Naive B cell (primary cell): ENCODE results near the gene CYP26C1. TPM values are rescaled to one million over a fixed set of nuclear protein-coding genes. Genes with fewer than 3 reads are reported as not detected.
"Not testable (repeated sequence)": the region's sequence is repeated elsewhere in the genome, so short reads cannot be mapped to it uniquely, and the experiment has no call there.

Experiments used
- ATAC-seq, 2 donors: fragments of 150-1000 bp; cut with Tn5 transposase; 2 replicates each; pipeline ENCODE4 v1.10.0; 2021; ENCODE audit warnings: low read depth in 2 of 2, mild to moderate bottlenecking in 2 of 2, moderate library complexity in 2 of 2
- DNase-seq: peaks from one replicate; pipeline ENCODE4 v3.0.0; 2022
- H3K27ac Mint-ChIP-seq, 6 donors: one replicate each; pipeline ENCODE4 v1.8.0; 2020 to 2022; ENCODE audit warnings: mild to moderate bottlenecking in 6 of 6, mixed read lengths in 6 of 6, moderate library complexity in 5 of 6, inconsistent platforms in 2 of 6
- H3K27me3 Mint-ChIP-seq, 3 donors: one replicate each; pipeline ENCODE4 v1.8.0; 2021 to 2022; ENCODE audit warnings: mixed read lengths in 3 of 3, mild to moderate bottlenecking in 1 of 3
- H3K36me3 Mint-ChIP-seq, 2 donors: one replicate each; pipeline ENCODE4 v1.8.0; 2020 to 2022; ENCODE audit warnings: mixed read lengths in 2 of 2, inconsistent platforms in 1 of 2, mild to moderate bottlenecking in 1 of 2
- H3K4me1 Mint-ChIP-seq, 3 donors: one replicate each; pipeline ENCODE4 v1.8.0; 2020 to 2022; ENCODE audit warnings: mixed read lengths in 3 of 3, inconsistent platforms in 1 of 3, mild to moderate bottlenecking in 1 of 3, moderate library complexity in 1 of 3
- H3K4me3 Mint-ChIP-seq, 8 donors: one replicate each; pipeline ENCODE4 v1.8.0; 2020 to 2022; ENCODE audit warnings: mild to moderate bottlenecking in 8 of 8, mixed read lengths in 8 of 8, moderate library complexity in 8 of 8, inconsistent platforms in 2 of 8
- H3K9me3 Mint-ChIP-seq, 7 donors: one replicate each; pipeline ENCODE4 v1.8.0; 2020 to 2022; ENCODE audit warnings: mixed read lengths in 7 of 7, mild to moderate bottlenecking in 5 of 7, inconsistent platforms in 2 of 7, moderate library complexity in 1 of 7
- polyA plus RNA-seq, 6 donors: library from polyadenylated mRNA; unstranded; fragments of 300-500 nt; fragmentation: Illumina TruSeq; gene quantifications; one replicate each; pipeline ENCODE4 v1.2.3, GENCODE V29; 2021; ENCODE audit warnings: low read depth in 6 of 6

Gene CYP26C1
- polyA plus RNA-seq, 6 donors from 2014 or later: 0.10 TPM; not detected in 5

DNA sequence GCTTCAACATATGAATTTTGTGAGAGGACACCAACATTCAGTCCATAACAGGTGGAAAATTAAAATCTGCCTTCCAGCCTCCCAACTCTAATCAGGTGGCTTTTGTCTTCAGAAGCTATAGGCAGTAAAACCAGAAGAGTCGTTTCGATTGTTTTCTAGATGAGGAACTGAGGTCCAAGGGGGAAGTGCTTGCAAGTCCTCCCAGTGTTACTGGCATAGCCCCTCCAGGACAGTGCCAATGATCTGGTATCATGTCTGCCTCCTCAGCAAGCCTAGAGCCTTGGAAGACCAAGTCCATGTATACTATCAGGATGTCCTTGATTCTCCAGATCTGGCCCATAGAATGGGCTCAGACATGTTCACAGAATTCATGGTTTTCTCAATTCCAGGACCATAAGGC is 30.0 kb downstream of the CYP26C1 start:
- Mint-ChIP-seq H3K4me3 (no peak overlapping the region), H3K27me3 (peaks cover 7 to 45% (median 33%) of the 10 kb centered on the region in 3 donors), H3K4me1 (peaks cover 0 to 4% (median 0%) of the 10 kb centered on the region in 3 donors), H3K9me3 (peaks cover 0 to 3% (median 0%) of the 10 kb centered on the region in 7 donors), H3K36me3 (no peaks in the 10 kb centered on the region), H3K27ac (no peak overlapping the region)
- DNase-seq: no peak
- no peak for ATAC-seq

DNA sequence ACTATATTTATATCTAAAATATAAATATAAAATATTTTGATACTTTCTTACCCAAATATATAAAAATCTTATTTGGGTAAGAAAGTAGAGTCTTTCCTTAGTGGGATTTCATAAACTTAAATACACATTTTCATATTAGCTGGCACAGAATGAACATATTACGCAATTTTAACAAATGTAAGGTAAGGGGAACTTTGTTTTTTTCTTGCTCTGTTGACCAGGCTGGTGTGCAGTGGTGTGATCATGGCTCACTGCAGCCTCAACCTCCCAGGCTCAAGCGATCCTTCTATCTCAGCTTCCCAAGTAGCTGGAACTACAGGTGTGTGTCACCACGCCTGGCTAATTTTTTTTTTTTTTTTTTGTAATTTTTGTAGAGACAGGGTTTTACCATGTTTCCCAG is 31.4 kb downstream of the CYP26C1 start:
- DNase-seq: no peak
- peaks cover 7 to 45% (median 33%) of the 10 kb centered on the region in 3 donors for H3K27me3 Mint-ChIP-seq
- H3K4me1 Mint-ChIP-seq: peaks cover 0 to 4% (median 0%) of the 10 kb centered on the region in 3 donors
- no peak overlapping the region for H3K27ac Mint-ChIP-seq
- no peak for ATAC-seq
- H3K36me3 Mint-ChIP-seq: no peaks in the 10 kb centered on the region
- H3K9me3 Mint-ChIP-seq: peaks cover 0 to 3% (median 0%) of the 10 kb centered on the region in 7 donors
- no peak overlapping the region for H3K4me3 Mint-ChIP-seq

DNA sequence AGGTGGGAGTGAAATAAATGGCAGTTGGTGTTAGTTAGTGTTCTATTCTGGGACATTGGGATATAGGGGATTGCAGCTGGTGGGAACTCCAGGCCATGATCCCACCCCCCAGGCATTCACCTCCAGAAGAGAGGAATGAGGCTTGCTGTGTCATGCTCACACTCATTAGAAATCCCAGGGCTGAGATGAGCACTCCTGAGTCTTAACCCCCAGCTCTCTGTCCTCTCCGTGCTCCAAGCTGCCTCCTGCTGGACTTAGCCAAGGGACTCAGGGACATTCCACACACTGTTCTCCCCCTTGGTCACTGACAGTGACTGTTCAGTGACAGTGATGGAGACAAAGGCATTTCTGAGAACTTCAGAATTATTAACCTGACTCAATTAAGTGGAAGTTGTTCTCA is 34.6 kb downstream of the CYP26C1 start:
- ATAC-seq (no peak), DNase-seq (no peak)
- H3K36me3 Mint-ChIP-seq: no peaks in the 10 kb centered on the region
- peaks cover 0 to 6% (median 2%) of the 10 kb centered on the region in 7 donors for H3K9me3 Mint-ChIP-seq
- peaks cover 4 to 32% (median 21%) of the 10 kb centered on the region in 3 donors for H3K27me3 Mint-ChIP-seq
- H3K4me1 Mint-ChIP-seq: peaks cover 0 to 4% (median 0%) of the 10 kb centered on the region in 3 donors
- no peak overlapping the region for H3K4me3 Mint-ChIP-seq
- H3K27ac Mint-ChIP-seq: no peak overlapping the region

DNA sequence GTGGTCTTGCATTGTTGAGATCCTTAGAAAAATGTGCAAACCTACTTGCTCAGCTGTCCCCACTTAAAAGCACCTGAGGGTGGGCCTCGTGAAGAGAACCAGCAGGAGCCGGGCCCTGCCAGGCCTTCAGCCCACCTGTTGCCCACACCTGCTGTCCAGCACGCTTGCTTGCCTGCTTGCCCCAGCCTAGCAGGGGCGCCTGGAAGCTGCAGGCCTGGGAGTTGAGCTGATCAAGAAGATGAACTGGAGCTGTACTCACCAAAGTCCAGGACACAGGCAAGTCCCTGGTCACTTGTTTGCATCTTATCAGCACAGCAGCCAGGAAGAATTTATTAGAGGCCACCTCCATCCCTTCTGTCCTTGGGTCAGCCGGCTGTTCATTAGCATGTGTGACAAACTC is 36.3 kb downstream of the CYP26C1 start:
- peaks cover 0 to 4% (median 0%) of the 10 kb centered on the region in 3 donors for H3K4me1 Mint-ChIP-seq
- no peak for ATAC-seq

DNA sequence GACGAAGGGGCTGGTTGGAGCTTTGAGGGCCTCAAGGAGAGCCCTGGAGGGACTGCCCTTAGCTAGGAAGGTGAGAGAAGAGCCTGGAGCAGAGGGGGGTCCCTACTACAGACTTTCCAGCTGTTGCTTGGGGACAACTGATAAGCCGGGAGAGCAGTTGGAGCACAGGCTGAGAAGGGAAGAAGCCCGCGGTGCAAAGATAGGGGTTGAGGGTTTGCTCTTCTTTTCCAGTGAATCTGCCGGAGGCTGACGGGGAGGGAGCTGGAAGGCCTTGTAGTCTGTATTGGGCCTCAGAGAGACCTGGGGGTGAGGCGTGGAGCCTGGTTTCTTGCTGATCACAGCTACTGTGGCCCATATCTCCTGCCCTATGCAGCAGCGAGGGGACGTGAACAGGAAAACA is 36.8 kb downstream of the CYP26C1 start:
- Mint-ChIP-seq H3K9me3 (peaks cover 0 to 6% (median 2%) of the 10 kb centered on the region in 7 donors), H3K36me3 (no peaks in the 10 kb centered on the region), H3K4me3 (peak overlapping the region in 1 of 8 donors; percentile 21), H3K27me3 (peaks cover 4 to 26% (median 11%) of the 10 kb centered on the region in 3 donors), H3K4me1 (peaks cover 0 to 4% (median 0%) of the 10 kb centered on the region in 3 donors), H3K27ac (no peak overlapping the region)
- ATAC-seq (no peak), DNase-seq (no peak)

More for the DNA sequence above, 36.3 kb downstream of the CYP26C1 start:
- Mint-ChIP-seq H3K27ac (no peak overlapping the region), H3K9me3 (peaks cover 0 to 6% (median 2%) of the 10 kb centered on the region in 7 donors), H3K4me3 (no peak overlapping the region), H3K27me3 (peaks cover 4 to 26% (median 11%) of the 10 kb centered on the region in 3 donors), H3K36me3 (no peaks in the 10 kb centered on the region)
- no peak for DNase-seq

DNA sequence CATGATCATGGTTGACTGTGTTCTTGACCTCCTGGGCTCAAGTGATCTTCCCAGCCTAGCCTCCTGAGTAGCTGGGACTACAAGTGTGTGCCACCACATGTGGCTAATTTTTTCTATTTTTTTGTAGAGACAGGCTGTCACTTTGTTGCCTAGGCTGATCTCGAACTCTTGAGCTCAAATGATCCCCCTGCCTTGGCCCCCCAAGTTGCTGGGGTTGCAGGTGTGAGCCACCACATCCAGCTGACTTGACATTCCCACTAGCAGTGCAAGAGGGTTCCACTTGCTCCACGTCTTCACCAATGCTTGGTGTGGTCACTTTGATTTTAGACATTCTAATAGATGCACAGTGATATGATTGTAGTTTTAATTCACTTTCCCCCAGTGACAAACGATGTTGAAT is 38.2 kb downstream of the CYP26C1 start:
- H3K27me3 Mint-ChIP-seq: peaks cover 0 to 12% (median 2%) of the 10 kb centered on the region in 3 donors
- H3K4me3 Mint-ChIP-seq: no peak overlapping the region
- no peaks in the 10 kb centered on the region for H3K36me3 Mint-ChIP-seq
- ATAC-seq (no peak), DNase-seq (no peak)
- no peak overlapping the region for H3K27ac Mint-ChIP-seq
- H3K9me3 Mint-ChIP-seq: peaks cover 0 to 9% (median 4%) of the 10 kb centered on the region in 7 donors
- peaks cover 0 to 4% (median 0%) of the 10 kb centered on the region in 3 donors for H3K4me1 Mint-ChIP-seq

DNA sequence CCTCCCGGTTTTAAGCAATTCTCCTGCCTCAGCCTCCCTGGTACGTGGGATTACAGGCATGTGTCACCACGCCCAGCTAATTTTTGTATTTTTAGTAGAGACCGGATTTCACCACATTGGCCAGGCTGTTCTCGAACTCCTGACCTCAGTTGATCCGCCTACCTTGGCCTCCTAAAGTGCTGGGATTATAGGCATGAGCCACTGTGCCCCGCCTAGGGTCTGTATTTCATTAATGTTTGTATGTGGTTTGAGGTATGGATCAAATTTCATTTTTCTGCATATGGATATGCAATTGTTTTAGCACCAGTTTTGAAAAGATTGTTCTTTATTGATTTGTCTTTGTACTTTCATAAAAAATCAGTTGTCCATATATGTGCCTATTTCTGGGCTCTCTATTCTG is 39.1 kb downstream of the CYP26C1 start:
- Mint-ChIP-seq H3K4me1 (peaks cover 0 to 1% (median 0%) of the 10 kb centered on the region in 3 donors), H3K27ac (no peak overlapping the region), H3K36me3 (no peaks in the 10 kb centered on the region)

DNA sequence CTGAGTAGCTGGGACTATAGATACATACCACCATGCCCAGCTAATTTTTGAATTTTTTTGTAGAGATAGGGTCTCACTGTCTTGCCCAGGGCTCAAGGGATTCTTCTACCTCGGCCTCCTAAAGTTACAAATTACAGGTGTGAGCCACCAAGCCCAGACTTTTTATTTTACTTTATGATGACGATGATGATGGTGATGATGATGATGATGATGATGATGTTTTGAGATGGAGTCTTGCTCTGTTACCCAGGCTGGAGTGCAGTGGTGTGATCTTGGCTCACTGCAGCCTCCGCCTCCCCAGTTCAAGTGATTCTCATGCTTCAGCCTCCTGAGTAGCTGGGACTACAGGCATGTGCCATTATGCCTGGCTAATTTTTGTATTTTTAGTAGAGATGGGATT is 40.5 kb downstream of the CYP26C1 start:
- ATAC-seq, H3K27me3 Mint-ChIP-seq, DNase-seq, H3K4me3 Mint-ChIP-seq, H3K36me3 Mint-ChIP-seq, H3K4me1 Mint-ChIP-seq, H3K27ac Mint-ChIP-seq: not testable (repeated sequence)
- H3K9me3 Mint-ChIP-seq: peaks cover 0 to 18% (median 5%) of the 10 kb centered on the region in 7 donors

More for the DNA sequence above, 39.1 kb downstream of the CYP26C1 start:
- peaks cover 0 to 12% (median 0%) of the 10 kb centered on the region in 3 donors for H3K27me3 Mint-ChIP-seq
- DNase-seq: no peak
- peaks cover 0 to 17% (median 5%) of the 10 kb centered on the region in 7 donors for H3K9me3 Mint-ChIP-seq
- H3K4me3 Mint-ChIP-seq: no peak overlapping the region
- no peak for ATAC-seq

DNA sequence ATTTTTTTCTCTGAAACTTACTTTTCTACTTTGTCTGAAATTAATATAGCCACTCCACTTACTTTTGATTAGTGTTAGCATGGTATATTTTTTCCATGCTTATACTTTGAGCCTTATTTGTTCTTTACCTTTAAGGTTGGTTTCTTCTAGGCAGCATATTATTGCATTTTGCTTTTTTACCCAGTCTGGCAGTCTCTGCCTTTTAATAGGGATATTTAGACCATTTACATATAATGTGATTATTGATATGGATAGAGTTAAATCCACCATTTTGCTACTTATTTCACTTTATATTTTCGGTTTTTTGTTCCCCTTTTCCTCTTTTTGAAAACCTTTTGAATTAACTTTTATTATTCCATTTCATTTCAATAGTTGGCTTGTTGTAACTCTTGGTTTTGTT is 43.4 kb downstream of the CYP26C1 start:
- no peak overlapping the region for H3K27ac Mint-ChIP-seq
- no peak overlapping the region for H3K4me3 Mint-ChIP-seq
- no peaks in the 10 kb centered on the region for H3K36me3 Mint-ChIP-seq
- H3K27me3 Mint-ChIP-seq: no peaks in the 10 kb centered on the region
- ATAC-seq (no peak), DNase-seq (no peak)
- no peaks in the 10 kb centered on the region for H3K4me1 Mint-ChIP-seq
- H3K9me3 Mint-ChIP-seq: peaks cover 0 to 16% (median 5%) of the 10 kb centered on the region in 7 donors

DNA sequence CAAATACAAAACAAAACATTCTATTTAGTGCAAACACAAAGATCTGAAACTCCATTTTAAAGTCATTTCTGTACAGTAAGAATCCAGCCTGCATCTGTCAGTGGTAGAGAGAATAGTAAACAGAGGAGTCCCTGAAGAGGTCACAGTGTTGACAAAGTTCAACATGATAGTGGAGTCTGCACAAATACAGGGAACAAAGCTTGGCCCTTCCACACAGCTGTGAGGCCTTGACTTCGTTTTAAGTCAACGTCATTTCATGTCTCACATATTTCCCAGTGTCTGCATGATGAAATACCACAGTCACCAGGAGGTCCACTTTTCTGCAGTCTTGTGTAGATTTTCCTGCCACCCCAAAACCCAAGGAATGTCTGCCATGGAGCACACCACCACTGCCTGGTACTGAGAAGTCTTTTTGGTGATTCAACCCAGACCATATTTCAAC is 46.1 kb downstream of the CYP26C1 start:
- ATAC-seq (no peak), DNase-seq (no peak)
- Mint-ChIP-seq H3K27ac (no peak overlapping the region), H3K9me3 (peaks cover 0 to 16% (median 4%) of the 10 kb centered on the region in 7 donors), H3K36me3 (no peaks in the 10 kb centered on the region), H3K4me1 (peaks cover 0 to 17% (median 10%) of the 10 kb centered on the region in 3 donors), H3K27me3 (no peaks in the 10 kb centered on the region), H3K4me3 (no peak overlapping the region)

DNA sequence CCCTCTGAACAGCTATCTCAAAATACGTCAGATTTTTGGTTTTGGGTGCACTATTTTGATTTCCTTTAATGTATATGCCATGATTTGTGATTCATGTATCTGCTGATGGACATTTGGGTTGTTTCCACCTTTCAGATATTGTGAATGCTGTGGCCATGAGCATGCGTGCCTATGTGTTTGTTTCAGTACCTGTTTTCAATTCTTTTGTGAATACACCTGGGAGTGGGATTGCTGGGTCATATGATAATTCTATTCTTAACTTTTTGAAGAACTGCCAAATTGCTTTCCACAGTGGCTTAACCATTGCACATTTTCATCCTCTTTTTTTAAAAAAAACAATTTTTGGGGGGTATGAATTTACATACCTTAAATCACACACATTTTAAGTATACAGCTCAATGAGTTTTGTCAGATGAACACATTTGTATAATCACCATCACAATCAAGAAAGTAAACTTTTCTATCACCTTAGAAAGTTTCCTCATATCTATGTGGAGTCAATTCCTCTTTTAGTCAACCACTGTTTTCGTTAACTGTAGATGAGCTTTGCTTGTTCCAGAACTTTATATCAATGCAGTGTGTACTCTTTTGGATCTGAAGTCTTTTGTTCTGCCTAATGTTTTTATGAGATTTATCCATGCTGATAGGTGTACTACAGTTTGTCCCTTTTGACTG is 50.0 kb downstream of the CYP26C1 start:
- H3K36me3 Mint-ChIP-seq: no peaks in the 10 kb centered on the region
- peaks cover 2 to 24% (median 14%) of the 10 kb centered on the region in 3 donors for H3K4me1 Mint-ChIP-seq
- H3K4me3 Mint-ChIP-seq: peak overlapping the region in 1 of 8 donors; percentile 49
- peak overlapping the region in 1 of 6 donors; percentile 75 for H3K27ac Mint-ChIP-seq
- ATAC-seq (peak in 1 of 2 donors; percentile 47), DNase-seq (no peak)
- peaks cover 0 to 2% (median 0%) of the 10 kb centered on the region in 7 donors for H3K9me3 Mint-ChIP-seq
- peaks cover 8 to 22% (median 16%) of the 10 kb centered on the region in 3 donors for H3K27me3 Mint-ChIP-seq

DNA sequence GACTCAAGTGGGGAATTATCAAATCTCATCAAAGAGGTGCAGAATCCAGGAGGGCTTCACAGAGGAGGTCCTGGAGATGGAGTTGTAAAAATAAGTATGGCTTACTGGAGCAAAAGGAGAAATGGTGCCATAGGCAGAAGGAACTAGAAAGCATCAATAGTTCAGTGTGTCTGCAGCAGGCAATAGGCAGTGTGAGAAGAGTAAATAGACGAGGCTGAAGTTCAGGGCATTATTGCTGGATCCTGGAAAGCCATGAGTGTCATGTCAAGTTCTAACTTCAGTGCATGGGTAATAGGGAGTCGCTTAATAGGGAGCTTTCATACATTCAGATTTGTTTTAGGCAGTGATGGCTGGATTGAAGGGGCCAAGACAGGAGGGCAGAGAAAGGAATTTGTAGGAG is 52.4 kb downstream of the CYP26C1 start:
- no peaks in the 10 kb centered on the region for H3K36me3 Mint-ChIP-seq
- H3K27ac Mint-ChIP-seq: peak overlapping the region in 1 of 6 donors; percentile 28
- ATAC-seq: no peak
- no peak for DNase-seq
- H3K9me3 Mint-ChIP-seq: peaks cover 0 to 2% (median 0%) of the 10 kb centered on the region in 7 donors
- no peak overlapping the region for H3K4me3 Mint-ChIP-seq
- peaks cover 5 to 32% (median 22%) of the 10 kb centered on the region in 3 donors for H3K4me1 Mint-ChIP-seq
- H3K27me3 Mint-ChIP-seq: peaks cover 8 to 22% (median 16%) of the 10 kb centered on the region in 3 donors

DNA sequence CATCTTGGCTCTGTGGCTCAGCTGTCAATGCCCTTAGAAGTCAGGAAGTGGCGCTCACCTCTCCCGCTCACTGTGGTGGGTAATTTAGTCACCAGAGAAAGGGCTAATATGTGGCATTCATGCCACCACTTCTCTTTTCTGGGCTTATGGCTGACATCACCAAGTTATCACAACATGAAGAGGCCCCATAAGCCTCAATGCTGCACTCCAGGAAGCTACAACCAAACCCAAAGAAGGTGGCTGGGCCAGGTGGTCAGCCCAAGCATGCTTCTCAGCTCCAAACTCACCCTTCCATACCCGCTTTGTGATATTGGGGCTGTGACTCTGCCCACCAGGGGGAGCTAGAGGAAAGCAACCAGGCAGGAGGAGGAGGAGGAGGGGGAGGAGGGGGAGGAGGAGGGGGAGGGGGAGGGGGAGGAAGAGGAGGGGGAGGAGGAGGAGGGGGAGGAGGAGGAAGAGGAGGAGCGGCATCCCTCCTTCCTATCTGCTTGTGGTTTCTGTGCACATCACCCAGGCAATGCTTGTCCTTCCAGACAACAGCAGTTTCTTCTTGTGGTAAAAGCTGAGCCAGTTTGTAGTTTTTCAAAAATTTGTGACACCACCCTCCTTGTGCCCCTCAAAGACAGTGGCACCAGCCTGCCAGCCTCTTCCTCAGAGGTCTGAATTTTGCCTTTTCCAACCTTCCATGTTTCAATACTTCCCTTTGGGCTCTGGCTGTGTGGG is 55.2 kb downstream of the CYP26C1 start:
- H3K4me3 Mint-ChIP-seq: peak overlapping the region in 2 of 8 donors; percentile 47 to 54

More for the DNA sequence above, 55.2 kb downstream of the CYP26C1 start:
- peaks cover 5 to 29% (median 20%) of the 10 kb centered on the region in 3 donors for H3K4me1 Mint-ChIP-seq
- peak; percentile 59 for DNase-seq
- ATAC-seq: peak; percentile 84 to 92
- peak overlapping the region in 2 of 6 donors; percentile 28 to 32 for H3K27ac Mint-ChIP-seq
- H3K9me3 Mint-ChIP-seq: peaks cover 0 to 2% (median 0%) of the 10 kb centered on the region in 7 donors
- H3K36me3 Mint-ChIP-seq: no peaks in the 10 kb centered on the region
- H3K27me3 Mint-ChIP-seq: peaks cover 8 to 31% (median 16%) of the 10 kb centered on the region in 3 donors
